Measurements from ENCODE around the gene MAOA. TPM values are rescaled to one million over a fixed set of nuclear protein-coding genes. Genes with fewer than 3 reads are reported as not detected.

Gene MAOA
- total RNA-seq, 2 experiments from 2014 or later: 0.60 to 1.9 TPM

- DNase-seq (no peak), ATAC-seq (no peak)
- CTCF ChIA-PET: no interaction called here
- TF ChIP-seq CTCF (IDR thresholded peaks at IDR 0.05): no peak
- no peaks in the 10 kb centered on the region for H3K36me3 Mint-ChIP-seq (ENCODE audit: low read depth)
- H3K9me3 Mint-ChIP-seq: no peaks in the 10 kb centered on the region
- intact Hi-C loops (cut with micrococcal nuclease): no loop called here
- no peak overlapping the region for H3K27ac Mint-ChIP-seq
- no peak overlapping the region for H3K4me3 Mint-ChIP-seq
- H3K4me1 Mint-ChIP-seq (ENCODE audit: low read depth): no peaks in the 10 kb centered on the region
- POLR2A ChIA-PET: no interaction called here
- no peaks in the 10 kb centered on the region for H3K27me3 Mint-ChIP-seq
These were observed 60.6 kb downstream of the MAOA start for GRCh38 chrX:43716696-43717095.

GRCh38 chrX:43717161-43717560 is 61.1 kb downstream of the MAOA start:
- no peak overlapping the region for H3K27ac Mint-ChIP-seq
- H3K4me3 Mint-ChIP-seq: no peak overlapping the region
- H3K27me3 Mint-ChIP-seq: no peaks in the 10 kb centered on the region
- ChIA-PET CTCF (no interaction called here), POLR2A (no interaction called here)
- intact Hi-C loops (cut with micrococcal nuclease): no loop called here
- H3K36me3 Mint-ChIP-seq (ENCODE audit: low read depth): no peaks in the 10 kb centered on the region
- ATAC-seq: no peak
- DNase-seq: no peak
- H3K4me1 Mint-ChIP-seq (ENCODE audit: low read depth): no peaks in the 10 kb centered on the region
- TF ChIP-seq CTCF (IDR thresholded peaks at IDR 0.05): no peak
- H3K9me3 Mint-ChIP-seq: no peaks in the 10 kb centered on the region

GRCh38 chrX:43718081-43718480 is 62.0 kb downstream of the MAOA start:
- intact Hi-C loops (cut with micrococcal nuclease): no loop called here
- TF ChIP-seq CTCF (IDR thresholded peaks at IDR 0.05): no peak
- H3K4me3 Mint-ChIP-seq: no peak overlapping the region
- DNase-seq (no peak), ATAC-seq (no peak)
- H3K4me1 Mint-ChIP-seq (ENCODE audit: low read depth): no peaks in the 10 kb centered on the region
- H3K27me3 Mint-ChIP-seq: no peaks in the 10 kb centered on the region
- no peak overlapping the region for H3K27ac Mint-ChIP-seq
- H3K9me3 Mint-ChIP-seq: no peaks in the 10 kb centered on the region
- CTCF ChIA-PET: no interaction called here
- no peaks in the 10 kb centered on the region for H3K36me3 Mint-ChIP-seq (ENCODE audit: low read depth)
- POLR2A ChIA-PET: no interaction called here

GRCh38 chrX:43718546-43718945 is 62.4 kb downstream of the MAOA start:
- no peaks in the 10 kb centered on the region for H3K27me3 Mint-ChIP-seq
- intact Hi-C loops (cut with micrococcal nuclease): no loop called here
- ChIA-PET POLR2A (no interaction called here), CTCF (no interaction called here)
- no peak overlapping the region for H3K4me3 Mint-ChIP-seq
- no peak for ATAC-seq
- no peak overlapping the region for H3K27ac Mint-ChIP-seq
- no peak for TF ChIP-seq CTCF (IDR thresholded peaks at IDR 0.05)
- H3K4me1 Mint-ChIP-seq (ENCODE audit: low read depth): no peaks in the 10 kb centered on the region
- no peak for DNase-seq
- no peaks in the 10 kb centered on the region for H3K9me3 Mint-ChIP-seq
- H3K36me3 Mint-ChIP-seq (ENCODE audit: low read depth): no peaks in the 10 kb centered on the region

GRCh38 chrX:43718956-43719355 is 62.9 kb downstream of the MAOA start:
- no peaks in the 10 kb centered on the region for H3K36me3 Mint-ChIP-seq (ENCODE audit: low read depth)
- TF ChIP-seq CTCF (IDR thresholded peaks at IDR 0.05): no peak
- POLR2A ChIA-PET: no interaction called here
- H3K4me3 Mint-ChIP-seq: no peak overlapping the region
- H3K27ac Mint-ChIP-seq: no peak overlapping the region
- intact Hi-C loops (cut with micrococcal nuclease): no loop called here
- H3K9me3 Mint-ChIP-seq: no peaks in the 10 kb centered on the region
- no peaks in the 10 kb centered on the region for H3K27me3 Mint-ChIP-seq
- no peak for ATAC-seq
- no peak for DNase-seq
- H3K4me1 Mint-ChIP-seq (ENCODE audit: low read depth): no peaks in the 10 kb centered on the region
- CTCF ChIA-PET: no interaction called here
